ENCODE data around the gene PRKG1.

DNA sequence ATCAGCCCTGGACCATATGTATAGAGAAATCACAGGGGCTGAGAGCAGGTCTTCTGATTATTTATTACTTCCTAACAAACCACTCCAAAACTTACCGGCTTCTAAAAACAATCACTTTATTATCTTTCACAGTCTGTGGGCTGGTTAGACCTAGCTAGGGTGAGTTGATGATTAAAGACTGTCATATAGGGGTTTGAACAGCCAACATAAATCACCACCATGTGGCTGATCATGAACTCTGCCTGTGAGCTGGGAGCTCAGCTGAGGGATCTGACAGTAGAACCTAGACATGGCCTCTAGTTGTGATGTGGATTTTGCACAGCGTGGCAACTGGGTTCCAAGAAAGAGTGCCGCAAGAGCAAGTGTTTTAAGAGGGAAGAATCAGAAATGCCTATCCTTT is 319.8 kb downstream of the PRKG1 start:
- TF ChIP-seq CTCF (conservative IDR thresholded peaks at IDR 0.05; ENCODE audit: low read depth in 2 of 2) (no peak), EZH2 (IDR thresholded peaks at IDR 0.05; ENCODE audit: low read depth, unreplicated experiment) (no peak), REST (IDR thresholded peaks at IDR 0.05; ENCODE audit: unreplicated experiment) (no peak), EZH2phosphoT487 (IDR thresholded peaks at IDR 0.05; ENCODE audit: unreplicated experiment) (no peak)

All from GM23338 (cell line).